Measurements from ENCODE around the gene SNPH.

Gene SNPH

DNA sequence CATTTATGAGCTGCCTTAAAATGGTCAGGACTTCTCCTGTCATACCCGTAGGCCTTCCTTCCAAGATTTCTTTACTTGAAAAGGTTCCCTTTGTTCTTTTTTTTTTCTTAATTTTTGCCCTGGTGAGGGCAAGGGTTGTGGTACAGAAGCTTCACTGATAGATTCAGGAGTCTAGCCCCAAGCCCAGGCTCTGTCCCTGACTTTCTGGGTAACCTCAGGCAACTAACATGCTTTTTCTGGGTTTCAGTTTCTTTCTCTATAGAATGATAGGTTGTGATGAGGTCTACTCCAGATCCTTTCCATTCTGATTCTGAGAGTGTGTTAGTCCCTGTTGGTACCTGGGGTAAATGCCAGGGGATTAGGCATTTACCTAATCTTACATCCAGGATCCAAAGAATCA is 21.2 kb downstream of the SNPH start:
- DNase-seq (ENCODE audit: low spot score), result no peak

DNA sequence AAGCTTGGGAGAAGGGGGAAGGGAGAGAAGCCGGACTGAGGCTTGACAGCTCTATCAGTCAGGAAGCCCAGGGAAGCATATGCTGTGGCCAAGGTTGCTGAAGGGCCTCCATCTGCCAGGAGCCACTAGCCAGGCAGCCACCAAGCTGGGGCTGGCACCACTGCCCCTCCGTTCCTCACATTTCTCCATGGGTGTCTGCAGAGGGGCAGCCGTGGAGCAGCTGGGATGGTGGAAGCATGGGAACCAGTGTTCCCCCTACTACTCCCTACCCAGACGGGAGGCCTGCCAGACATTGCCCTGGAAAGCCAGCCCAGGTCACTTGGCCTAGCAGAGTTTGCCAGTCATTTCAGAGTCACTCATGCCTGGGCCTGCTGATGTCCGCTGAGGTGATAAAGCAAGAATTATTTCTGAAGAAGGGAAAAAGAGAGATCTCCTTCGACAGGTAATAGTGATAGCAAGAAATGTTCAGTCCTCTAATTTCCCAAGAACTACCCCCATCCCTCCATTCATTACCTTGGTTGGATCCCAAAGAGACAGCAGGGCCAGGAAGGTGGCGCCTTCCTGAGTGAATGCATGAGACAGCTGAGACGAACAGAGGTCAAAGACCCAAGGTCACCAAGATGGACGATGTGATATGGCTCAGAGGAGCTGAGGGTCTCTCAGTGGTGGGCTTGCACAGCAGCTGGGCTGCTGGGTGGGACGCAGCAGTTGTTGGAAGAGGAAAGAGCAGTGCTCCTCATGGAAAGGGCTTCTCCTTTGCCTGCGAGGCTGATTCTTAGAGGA is 21.9 kb downstream of the SNPH start:
- DNase-seq (ENCODE audit: low spot score), result no peak

DNA sequence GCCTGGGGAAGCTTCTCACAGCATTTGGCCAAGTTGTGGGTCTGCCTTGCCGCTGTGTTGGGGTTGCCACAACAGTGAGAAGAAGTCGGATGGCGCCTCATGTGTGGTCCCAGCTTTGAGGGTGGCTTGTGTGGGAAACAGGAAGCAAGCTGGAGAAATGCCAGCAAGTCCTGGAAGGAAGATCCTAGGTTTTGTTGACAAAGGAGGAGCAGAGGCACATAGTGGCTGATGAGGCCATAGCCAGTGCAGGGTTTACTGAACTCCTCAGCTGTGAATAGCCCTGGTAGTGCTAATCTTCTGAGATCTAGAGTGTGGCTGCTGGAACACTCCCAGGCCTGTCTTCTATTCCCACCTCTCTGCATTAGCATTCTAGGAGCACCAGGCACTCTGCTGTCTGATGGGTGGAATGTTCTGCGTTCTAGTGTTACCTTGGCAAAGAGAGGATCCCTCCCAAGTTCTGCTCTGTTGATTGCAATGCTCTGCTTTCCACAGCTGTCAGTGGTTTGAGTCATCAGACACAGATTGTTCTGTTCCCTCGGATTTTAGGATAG is 25.2 kb downstream of the SNPH start:
- DNase-seq (ENCODE audit: low spot score), result no peak

DNA sequence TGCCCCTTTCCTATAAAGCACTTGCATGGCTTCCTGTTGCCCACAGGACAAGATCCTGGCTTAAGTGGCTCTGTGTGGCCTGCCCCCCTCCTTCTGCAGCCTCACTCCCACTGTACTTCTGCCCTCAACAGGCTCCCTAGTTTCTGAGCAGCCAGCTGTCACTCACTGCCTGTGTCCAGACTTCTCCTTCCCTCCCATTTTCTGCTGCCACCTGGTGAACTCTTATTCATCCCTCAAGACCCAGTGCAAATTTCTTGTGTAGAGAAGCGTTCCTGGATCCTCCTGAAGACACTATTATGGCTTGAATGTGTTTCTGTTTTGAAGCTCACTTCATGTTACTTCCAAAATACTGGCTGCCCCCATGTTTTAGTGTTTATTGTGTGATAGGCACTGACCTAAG is 26.5 kb downstream of the SNPH start:
- DNase-seq (ENCODE audit: low spot score), result no peak

DNA sequence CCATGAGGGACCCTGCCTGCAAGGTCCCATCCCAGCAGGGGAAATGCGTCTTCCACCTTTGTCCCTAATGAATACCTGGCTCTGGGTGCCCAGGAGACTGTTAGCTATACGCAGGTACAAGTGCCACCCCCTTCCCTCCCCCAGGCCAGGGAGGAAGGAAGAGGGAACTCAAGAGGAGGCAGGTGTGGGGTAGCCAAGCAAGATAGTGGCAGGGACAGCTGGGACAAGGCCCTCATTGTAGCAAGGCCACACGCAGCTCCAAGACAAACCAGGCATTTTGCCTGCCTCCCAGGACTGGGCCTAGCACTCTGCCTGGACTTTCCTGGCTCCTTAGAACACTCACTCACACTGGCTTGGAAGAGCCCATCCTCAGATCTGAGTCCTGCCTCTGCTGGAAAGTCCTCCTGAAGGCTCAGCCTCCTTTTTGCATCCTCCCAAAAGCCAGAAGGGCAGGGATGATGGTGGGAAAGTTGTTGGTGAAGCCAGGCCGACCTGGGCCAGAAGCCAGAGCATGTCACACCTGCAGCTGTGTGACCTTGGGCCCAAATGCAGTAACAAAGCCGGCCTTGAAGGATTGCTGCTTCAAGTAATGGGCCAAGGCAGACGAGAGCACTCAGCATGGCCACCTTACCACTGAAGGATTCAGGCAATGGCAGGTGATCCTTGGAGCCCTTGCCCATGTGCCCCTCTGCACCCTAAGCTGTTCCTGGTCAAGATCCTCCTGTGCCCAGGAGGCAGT is 27.7 kb downstream of the SNPH start:
- DNase-seq (ENCODE audit: low spot score), result no peak

DNA sequence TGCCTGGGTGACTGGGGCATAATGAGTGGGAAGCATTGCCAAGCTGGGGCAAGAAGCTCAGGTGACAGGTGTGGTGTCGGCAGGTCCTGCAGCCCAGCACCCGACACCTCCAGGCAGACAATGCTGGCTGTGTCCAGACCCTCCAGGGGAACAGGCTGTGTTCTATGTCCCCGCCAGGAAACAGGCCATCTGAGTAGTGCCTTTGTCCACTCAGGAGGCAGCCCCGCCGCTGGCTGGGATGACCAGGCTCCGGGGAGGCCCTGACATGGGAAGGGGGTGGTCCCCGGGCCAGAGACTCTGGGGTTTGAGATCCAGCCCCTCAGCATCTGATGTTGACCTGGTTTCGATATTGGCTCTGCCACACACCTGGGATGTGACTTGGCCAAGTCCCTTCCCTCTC is 28.4 kb downstream of the SNPH start:
- no peak for DNase-seq (ENCODE audit: low spot score)

DNA sequence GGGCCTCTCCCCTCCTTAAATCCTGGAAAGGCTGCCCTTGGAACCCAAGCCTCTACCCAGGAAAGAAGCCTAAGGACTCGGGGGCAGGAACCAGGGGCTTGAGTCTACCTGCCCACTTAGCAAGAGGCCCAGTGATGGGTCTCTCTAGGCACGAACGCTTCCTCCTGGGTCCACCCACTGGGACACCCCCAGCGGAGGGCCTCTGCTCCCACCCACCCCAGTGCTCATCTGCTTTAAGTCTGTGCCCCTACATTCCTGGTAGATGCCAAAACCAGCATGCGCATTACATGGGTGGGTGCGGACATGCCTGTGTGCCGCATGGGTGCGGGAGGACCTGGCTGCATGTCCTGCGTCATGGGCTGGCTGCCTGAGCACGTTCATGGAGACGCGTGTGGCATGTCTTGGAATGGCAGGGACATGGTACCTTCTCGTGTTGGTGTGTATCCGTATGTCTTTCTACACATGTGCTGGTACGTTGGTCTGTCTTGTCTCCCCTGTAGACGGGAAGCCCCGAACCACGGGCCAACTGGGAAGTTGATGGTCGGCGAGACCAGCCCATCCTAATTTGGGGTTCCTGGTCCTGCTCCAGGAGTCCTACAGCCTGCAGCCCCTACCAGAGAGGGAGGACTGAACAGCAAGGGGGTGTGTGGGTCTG is 29.3 kb downstream of the SNPH start:
- DNase-seq (ENCODE audit: low spot score), result no peak

DNA sequence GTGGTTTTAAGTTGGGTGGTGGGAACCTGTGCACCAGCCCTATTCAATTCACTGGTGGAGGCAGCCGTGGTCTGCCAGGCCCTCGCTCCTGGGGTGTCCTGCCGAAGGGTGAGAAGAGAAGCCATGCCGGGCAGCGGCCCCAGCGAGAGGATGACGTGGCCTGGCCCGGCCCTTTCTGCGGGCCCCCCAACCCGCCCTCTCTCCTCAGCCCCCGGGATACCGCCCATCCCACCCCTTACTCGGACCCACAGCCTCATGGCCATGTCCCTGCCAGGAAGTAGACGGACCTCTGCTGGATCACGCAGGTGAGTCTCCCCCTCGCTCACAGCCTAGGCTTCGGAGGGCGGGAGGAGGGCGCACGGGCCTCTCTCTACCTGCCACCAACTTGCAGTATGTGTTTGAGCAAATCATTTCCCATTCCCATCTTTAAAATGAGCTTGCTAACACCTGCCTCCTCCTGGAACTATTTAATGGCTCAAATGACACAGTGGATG is 30.1 kb downstream of the SNPH start:
- no peak for DNase-seq (ENCODE audit: low spot score)

DNA sequence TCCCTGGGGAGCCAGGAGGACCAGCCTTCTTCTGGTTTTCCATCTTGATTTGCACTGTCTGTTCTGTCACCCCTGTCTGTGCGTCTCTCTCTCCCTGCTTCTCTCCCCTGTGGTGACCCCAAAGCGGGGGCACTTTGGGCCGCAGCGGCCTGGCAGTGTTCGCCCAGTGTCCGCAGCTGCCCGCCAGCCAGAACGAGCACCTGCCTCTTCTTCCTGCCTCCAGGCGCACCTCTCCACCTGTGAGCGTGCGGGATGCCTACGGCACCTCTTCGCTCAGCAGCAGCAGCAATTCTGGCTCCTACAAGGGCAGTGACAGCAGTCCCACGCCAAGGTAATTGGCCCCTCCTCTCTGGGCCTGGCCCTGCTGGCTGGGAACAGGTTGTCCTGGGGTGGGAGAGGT is 30.8 kb downstream of the SNPH start:
- DNase-seq (ENCODE audit: low spot score), result no peak

DNA sequence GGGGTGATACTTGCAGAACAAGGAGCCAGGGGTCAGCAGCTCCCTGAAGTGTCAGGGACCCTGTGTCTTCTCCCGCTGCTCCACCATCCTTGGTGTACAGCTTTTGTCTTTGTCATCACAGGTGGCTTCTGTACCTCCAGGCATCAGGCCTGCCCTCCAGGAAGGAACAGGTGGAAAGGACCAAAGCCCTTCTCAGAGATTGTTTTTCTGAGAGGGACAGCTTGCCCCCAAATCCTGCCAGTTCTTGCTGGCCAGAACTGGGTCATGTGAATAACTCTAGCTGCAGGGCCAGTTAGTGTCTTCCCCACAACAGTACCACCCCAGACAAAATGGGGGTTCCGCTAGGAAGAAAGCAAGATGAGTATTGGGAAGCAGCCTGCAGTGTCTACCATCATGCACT is 31.4 kb downstream of the SNPH start:
- DNase-seq (ENCODE audit: low spot score), result no peak

DNA sequence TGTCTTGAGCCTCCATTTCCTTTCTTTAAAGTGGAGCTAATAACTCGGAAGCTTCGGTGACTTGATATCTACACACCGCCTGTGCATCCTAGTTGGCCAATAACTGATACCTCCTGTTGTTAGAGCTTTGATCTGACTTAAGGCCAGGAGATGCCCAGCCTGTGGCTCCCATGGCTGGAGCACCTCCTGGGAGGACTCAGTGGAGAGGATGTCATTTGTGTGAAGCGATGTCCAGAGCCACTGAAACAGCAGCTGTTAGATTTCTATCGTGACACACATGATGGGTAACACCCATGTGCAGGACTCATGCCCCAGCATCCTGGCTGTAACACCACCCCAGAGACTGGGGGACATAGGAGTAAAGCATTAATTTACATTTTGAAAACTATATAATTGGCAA is 32.1 kb downstream of the SNPH start:
- no peak for DNase-seq (ENCODE audit: low spot score)

DNA sequence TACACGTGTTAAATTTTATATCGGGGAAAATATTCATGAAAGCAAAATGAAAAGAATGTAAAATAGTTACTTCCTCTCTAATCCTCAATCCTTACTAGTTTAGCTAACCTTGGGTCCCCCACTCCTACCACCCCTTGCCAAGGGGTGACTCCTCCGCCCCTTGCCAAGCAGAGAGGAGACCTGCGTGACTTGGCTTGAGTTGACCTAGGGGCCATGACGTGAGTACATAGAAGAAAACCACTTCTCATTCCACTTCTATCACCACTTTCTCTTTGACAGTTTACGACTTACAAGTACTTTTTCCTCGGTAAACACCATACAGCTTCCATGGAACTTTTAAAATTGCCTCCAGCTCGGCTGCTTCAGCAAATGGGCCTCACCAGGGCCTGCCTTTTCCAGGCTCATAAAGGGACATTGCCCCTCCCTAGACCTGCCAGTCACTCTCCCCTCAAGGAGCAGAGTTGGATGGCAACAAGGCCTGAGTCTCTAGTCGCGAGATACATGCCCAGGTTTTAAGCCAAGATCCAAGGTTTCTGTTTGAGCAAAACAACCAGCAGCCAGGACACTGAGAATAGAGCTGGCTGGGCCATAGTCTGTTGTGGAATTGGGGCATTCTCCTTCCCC is 32.9 kb downstream of the SNPH start:
- no peak for DNase-seq (ENCODE audit: low spot score)

DNA sequence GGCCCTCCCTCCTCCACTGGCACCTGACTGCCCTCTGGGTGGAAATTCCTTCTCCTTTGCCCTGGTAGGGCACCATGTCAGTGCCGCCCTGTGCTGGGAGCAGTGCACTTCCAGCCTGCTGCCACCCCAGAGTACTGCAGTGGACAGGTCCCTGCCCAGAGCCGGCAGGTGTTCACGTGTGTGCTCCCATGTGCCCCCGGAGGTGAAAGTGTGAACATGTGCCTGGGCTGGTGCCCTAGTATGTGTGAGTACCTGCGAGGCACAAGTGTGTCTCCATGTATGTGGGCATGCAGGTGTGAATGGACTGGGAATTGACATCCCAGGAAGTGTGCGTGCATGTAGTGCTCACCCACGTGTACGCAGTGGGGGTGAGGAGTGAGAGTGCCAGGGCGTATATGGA is 33.4 kb downstream of the SNPH start:
- no peak for DNase-seq (ENCODE audit: low spot score)

DNA sequence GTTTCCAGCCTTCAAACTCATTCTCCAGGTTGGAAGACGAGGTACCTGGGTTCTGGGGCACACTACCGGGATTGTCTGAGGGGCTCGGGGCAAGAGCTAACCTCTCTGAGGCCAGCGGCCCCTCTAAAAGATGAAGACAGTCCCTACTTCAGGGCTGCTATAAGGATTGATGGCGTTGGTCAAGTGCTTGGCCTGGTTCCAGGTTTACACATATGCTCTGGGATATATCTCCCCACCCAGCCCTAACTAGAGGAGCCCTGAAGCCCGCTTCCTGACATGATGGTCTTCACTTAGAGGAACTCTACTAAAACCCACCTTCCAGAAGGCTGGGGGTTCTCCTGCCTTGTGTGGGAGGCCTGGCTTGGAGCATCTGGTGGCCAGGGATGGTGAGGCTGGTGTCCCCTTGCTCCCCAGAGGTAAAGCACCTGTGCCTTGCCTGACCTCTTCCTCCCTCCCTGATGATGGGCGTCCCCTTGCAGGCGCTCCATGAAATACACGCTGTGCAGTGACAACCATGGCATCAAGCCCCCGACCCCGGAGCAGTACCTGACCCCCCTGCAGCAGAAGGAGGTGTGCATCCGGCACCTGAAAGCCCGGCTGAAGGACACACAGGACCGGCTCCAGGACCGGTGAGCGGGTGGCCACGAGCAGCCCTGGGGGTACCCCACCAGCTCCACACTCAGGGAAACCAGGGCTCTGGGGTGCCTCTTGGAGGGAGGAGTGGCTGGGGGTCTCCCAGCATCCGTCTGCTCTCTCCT is 34.2 kb downstream of the SNPH start:
- no peak for DNase-seq (ENCODE audit: low spot score)

DNA sequence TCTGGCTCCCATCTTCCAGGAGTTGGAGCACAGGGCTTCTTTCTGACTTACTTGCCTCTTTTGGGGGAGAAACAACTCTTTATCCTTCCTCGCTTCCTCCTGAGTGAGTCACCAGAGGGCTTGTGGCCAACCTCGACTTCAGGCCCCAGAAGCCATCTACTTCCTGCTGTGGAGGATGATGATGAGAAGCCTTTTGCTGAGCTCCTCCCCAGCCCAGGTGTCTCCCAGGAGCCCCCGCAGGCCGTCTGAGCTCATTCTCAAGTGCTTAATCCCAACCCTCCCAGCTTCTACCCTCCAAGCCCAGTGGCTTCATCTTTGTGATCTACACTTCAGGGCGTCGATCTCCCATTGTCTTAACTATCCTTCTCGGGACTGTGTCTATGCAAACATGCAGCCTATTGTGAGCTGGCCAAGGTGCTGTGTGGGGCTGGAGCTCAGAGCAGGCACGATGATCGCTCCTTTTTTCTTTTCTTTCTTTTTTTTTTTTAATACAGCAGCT is 35.0 kb downstream of the SNPH start:
- DNase-seq (ENCODE audit: low spot score), result peak; percentile 37

DNA sequence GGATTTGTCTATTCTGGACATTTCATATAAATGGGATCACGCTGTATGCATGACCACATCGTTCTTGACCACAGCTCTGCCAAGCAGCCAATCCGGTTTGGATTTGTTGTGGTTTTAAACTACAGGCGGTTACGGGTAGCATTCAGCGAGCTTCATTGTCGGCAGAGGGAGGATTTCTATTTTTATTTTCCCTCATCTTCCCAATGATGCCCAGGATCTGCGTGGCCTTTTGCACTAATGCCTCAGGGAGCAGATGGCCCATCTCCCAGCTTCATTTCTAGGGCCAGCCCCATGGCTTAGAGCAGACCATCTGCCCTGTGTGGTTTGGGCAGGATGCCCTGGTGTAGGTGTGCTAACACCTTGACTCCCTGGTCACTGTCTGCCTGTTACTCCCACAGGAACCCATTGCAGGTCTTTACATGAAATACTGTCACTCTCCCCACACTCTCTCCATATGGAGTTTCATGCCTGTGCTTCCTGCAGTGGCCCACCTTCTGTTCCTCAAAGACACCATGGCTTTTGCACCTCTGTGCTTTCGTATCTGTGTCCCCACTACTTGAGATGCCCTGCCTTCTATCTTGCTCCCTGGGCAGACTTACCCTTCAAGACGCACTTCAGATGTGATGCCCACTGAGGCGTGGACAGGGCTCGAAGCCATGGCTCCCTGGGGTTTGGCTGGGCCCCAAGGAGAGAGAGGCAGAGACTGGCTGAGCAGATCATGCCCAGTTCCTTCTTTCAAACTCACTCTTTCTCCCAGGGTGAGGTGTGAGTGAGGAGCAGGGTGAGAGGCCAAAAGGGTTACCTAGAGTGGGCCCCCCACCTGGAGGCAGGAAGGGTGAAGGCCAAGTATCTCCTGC is 36.8 kb downstream of the SNPH start:
- DNase-seq (ENCODE audit: low spot score), result peak; percentile 23

DNA sequence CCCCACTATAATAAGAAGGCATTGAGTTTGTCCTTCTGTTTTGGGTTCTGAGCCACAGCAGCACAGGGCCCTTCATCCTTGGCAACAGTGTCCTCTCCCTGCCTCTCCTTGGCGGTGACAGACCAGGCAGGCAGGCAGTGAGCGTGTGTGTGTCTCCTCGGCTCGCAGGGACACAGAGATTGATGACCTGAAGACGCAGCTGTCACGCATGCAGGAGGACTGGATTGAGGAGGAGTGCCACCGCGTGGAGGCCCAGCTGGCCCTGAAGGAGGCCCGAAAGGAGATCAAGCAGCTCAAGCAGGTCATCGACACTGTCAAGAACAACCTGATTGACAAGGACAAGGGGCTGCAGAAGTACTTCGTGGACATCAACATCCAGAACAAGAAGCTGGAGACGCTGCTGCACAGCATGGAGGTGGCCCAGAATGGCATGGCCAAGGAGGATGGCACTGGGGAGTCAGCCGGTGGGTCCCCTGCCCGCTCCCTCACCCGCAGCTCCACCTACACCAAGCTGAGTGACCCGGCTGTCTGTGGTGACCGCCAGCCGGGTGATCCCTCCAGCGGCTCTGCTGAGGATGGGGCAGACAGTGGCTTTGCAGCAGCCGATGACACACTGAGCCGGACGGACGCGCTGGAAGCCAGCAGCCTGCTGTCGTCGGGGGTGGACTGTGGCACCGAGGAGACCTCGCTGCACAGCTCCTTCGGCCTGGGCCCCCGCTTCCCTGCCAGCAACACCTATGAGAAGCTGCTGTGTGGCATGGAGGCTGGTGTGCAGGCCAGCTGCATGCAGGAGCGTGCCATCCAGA is 38.8 kb downstream of the SNPH start:
- no peak for DNase-seq (ENCODE audit: low spot score)

DNA sequence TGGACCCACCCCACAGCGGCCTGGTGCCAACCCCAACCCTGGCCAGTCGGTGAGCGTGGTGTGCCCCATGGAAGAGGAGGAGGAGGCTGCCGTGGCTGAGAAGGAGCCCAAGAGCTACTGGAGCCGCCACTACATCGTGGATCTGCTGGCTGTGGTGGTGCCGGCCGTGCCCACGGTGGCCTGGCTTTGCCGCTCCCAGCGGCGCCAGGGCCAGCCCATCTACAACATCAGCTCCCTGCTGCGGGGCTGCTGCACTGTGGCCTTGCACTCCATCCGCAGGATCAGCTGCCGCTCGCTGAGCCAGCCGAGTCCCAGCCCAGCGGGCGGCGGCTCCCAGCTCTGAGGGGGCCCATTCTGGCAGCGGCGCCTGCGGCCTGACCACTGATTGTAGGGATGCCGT is 39.6 kb downstream of the SNPH start:
- DNase-seq (ENCODE audit: low spot score), result no peak

DNA sequence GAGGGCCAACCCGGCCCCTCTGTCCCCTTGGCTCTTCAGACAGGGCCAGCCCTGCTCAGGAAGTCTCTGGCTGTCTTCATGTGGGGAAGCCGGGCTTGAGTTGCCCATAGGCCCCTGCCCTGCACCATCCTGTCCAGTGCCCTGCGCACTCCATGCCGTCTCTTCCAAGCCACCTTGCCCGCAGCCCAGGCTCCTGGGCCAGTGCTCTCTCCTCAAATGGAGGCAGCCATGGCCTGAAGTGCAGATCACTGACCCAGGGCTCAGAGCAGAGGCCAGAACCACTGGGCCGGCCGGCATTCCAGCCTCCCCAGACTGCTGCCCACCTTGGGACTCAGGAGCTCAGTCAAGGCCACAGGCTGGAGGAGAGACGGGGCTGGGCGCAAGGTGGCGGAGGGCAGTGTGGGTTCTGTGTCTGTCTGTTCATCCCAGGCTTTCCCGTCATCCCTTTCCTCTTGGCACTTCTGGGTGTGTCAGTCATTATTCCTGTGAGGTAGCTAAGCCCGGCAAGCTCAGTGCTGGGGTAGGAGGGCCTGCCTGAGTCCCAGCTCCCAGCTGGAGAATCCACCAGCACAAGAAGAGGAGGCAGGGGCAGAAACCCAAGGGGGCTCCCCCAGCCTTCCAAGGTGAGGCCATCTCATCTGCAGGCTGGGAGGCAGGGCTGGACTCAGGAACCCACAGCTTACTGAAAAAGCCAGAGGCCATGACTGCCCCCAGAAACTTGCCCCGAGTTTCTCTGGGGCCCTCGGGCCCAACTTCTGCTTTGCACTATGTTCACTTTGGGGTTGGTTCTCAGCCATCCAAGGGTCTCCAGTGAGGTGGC is 40.4 kb downstream of the SNPH start:
- DNase-seq (ENCODE audit: low spot score), result no peak

All from RKO (cell line).